MG63 (cell line): ENCODE data around the gene NPTN. TPM values are rescaled to one million over a fixed set of nuclear protein-coding genes. Genes with fewer than 3 reads are reported as not detected.
"Not testable (repeated sequence)": the region's sequence is repeated elsewhere in the genome, so short reads cannot be mapped to it uniquely, and the experiment has no call there.

Source experiments
- DNase-seq: peaks from one replicate; pipeline ENCODE4 v3.0.0-alpha.2; 2020
- H3K27me3 ChIP-seq: fragments of 250-450 bp; sonication (Bioruptor Pico); 2 replicates; pipeline ENCODE4 v1.5.1; 2020; ENCODE audit warnings: mild to moderate bottlenecking, moderate library complexity
- H3K36me3 ChIP-seq: fragments of 250-450 bp; sonication (Bioruptor Pico); 2 replicates; pipeline ENCODE4 v1.5.1; 2020; ENCODE audit warnings: mild to moderate bottlenecking, moderate library complexity
- H3K4me3 ChIP-seq: fragments of 250-450 bp; sonication (Bioruptor Pico); 2 replicates; pipeline ENCODE4 v1.5.1; 2020; ENCODE audit warnings: mild to moderate bottlenecking, moderate library complexity
- H3K9me3 ChIP-seq: fragments of 250-450 bp; sonication (Bioruptor Pico); 2 replicates; pipeline ENCODE4 v1.5.1; 2020; ENCODE audit warnings: mild to moderate bottlenecking, moderate library complexity
- total RNA-seq: library from RNA; depleted of rRNA; stranded (reverse); fragments of >200 nt; shearing (Covaris generic); gene quantifications from 2 replicates; pipeline ENCODE4 v1.2.3, GENCODE V29; 2014; ENCODE audit warnings: low replicate concordance

NPTN gene
- total RNA-seq, 1 experiment from 2014 or later = 224 TPM

GRCh38 chr15:73647259-73648013 is 14.2 kb upstream of the NPTN start:
- Histone ChIP-seq H3K9me3 (no peaks in the 10 kb centered on the region), H3K36me3 (no peaks in the 10 kb centered on the region), H3K4me3 (no peak overlapping the region), H3K27me3 (no peaks in the 10 kb centered on the region)
- DNase-seq = peak; percentile 26

- peaks cover 16% of the 10 kb centered on the region for H3K9me3 ChIP-seq
- not testable (repeated sequence) for H3K36me3 ChIP-seq, H3K4me3 ChIP-seq, DNase-seq, H3K27me3 ChIP-seq
Measured at GRCh38 chr15:73639464-73639863, 6.3 kb upstream of the NPTN start.

DNA sequence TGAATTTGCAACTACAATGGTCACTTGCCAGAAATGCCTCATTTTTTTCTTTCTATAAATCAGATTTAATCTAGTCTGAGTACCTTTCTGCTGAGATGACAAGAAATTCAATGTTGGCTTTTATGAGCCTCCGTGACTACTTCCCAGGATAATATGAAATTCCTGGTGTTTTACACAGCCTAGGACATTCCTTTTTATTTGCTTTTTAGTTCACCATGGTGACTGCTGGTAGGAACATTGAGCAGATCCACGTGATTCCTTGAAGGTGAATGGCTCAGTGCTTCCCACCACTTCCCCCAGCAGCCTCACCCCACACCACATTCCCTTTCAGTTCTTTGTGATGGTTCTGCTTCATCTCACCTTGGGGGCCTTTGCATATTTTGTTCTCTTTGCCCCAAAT is 4.3 kb upstream of the NPTN start:
- DNase-seq = no peak
- Histone ChIP-seq H3K36me3 (no peaks in the 10 kb centered on the region), H3K9me3 (peaks cover 16% of the 10 kb centered on the region), H3K4me3 (no peak overlapping the region), H3K27me3 (no peaks in the 10 kb centered on the region)

- DNase-seq = peak; percentile 74
- no peaks in the 10 kb centered on the region for H3K27me3 ChIP-seq
- no peaks in the 10 kb centered on the region for H3K9me3 ChIP-seq
- no peaks in the 10 kb centered on the region for H3K36me3 ChIP-seq
- peak overlapping the region; percentile 72 for H3K4me3 ChIP-seq
Measured at GRCh38 chr15:73633991-73634495, 854 bp upstream of the NPTN start.

GRCh38 chr15:73632670-73633058 is 525 bp downstream of the NPTN start:
- Histone ChIP-seq H3K27me3 (no peaks in the 10 kb centered on the region), H3K4me3 (peak overlapping the region; percentile 72), H3K9me3 (no peaks in the 10 kb centered on the region), H3K36me3 (no peaks in the 10 kb centered on the region)
- no peak for DNase-seq

DNA sequence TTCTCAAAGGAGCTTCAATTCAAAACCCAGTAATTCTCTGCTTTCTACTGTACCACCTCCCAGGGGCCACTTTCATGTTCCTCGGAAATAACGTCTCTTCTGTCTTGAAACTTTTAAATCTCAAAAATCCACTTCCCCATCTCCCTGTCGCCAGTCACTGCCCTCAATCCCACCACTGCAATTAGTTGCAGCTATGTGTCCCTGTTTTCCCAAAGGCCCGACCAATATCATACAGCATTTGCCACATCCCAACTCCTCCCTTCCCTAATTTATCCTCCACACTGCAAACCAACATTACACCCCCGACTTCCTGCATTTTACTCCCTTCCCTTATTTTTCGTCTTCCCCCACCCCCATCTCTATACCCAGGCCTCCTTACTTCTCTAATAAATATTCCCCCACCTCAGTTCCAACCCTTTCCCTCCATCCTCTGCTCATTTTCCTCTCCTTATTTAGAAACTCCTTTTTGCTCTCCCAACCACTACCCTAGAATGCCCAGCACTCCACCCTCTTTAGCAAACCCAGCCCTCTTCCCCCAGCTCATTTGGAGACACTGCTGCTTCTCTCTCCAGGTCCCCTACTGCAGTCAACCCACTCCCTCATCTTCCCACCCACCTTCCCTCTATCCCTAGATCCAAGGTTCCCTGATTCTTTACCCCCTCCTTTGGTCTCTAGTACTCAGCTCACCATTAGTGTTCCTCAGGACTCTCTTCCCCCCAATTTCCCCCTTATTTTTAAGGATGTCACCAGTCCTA is 1.1 kb downstream of the NPTN start:
- Histone ChIP-seq H3K9me3 (no peaks in the 10 kb centered on the region), H3K36me3 (no peaks in the 10 kb centered on the region), H3K27me3 (no peaks in the 10 kb centered on the region), H3K4me3 (peak overlapping the region; percentile 72)
- peak; percentile 37 for DNase-seq

DNA sequence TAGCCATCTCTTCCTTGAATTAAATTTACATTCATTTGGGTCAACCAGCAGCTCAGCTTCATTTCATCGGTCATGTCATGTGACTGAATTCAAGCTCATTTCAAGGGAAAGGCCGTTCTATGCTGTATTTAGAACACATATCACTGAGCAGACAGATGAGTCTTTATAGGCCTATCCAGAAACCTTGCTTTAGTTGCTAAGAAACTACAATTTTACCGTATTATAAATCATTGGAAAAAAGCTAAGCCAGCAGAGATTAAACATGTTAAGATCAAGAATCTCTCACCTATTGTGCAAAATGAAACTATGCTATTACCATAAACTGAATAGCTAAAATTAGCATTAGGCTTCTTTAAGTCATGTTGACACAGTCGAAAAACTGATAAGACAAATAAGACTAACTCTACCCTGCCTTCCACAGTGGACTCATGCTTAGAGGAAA is 2.2 kb downstream of the NPTN start:
- no peak for DNase-seq
- Histone ChIP-seq H3K27me3 (no peaks in the 10 kb centered on the region), H3K9me3 (no peaks in the 10 kb centered on the region), H3K4me3 (peak overlapping the region; percentile 72), H3K36me3 (no peaks in the 10 kb centered on the region)

DNA sequence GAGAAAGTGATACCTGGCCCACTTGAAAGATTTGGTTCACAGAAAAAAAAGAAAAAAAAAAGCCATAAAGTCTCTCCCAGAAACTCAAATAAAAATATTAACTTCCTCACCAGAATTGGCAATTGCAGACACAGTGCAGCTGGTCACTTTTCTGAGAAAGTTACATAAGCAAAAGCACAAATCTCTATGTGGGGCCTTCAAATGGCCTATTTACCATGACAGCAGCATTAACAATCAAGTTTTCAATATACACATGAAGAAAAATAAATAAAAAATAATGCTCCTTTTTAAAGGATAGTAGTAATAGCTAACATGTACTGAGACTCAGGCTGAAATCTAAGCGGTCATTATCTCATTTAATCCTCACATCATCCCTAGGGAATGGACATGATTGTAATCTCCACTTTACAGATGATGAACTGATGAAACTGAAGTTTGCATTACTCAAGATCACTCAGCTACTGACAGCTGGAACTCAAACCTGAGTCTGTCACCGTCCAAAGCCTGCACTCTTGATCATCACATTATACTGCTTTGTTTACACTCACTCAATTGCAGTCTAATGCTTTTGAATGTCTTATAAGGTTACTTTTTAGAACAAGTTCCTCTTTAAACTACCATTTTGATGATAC is 3.3 kb downstream of the NPTN start:
- Histone ChIP-seq H3K36me3 (no peaks in the 10 kb centered on the region), H3K9me3 (no peaks in the 10 kb centered on the region), H3K27me3 (no peaks in the 10 kb centered on the region), H3K4me3 (no peak overlapping the region)
- DNase-seq = no peak

- no peaks in the 10 kb centered on the region for H3K27me3 ChIP-seq
- H3K4me3 ChIP-seq = no peak overlapping the region
- H3K9me3 ChIP-seq = no peaks in the 10 kb centered on the region
- no peak for DNase-seq
- no peaks in the 10 kb centered on the region for H3K36me3 ChIP-seq
Measured at GRCh38 chr15:73628976-73629797, 4.0 kb downstream of the NPTN start.

DNA sequence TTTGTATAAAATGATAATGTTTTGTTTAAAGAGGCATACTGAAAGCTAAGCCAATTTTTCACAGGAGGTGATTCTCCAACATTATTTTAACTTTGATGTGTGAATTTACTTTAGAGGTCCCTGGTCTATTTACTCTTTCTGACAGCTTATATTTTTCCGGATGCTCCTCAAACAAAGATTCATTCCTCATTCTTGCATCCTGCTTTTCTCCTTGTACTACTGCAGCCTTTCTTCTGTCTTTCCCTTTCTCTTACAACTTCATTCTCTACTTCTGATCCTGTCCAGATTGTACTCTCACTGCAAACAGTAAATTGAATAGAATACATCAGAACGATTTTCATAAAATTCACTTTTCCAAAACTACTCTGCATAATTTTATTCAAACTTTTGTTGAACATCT is 5.1 kb downstream of the NPTN start:
- H3K4me3 ChIP-seq = no peak overlapping the region
- H3K9me3 ChIP-seq = no peaks in the 10 kb centered on the region
- H3K36me3 ChIP-seq = no peaks in the 10 kb centered on the region
- no peak for DNase-seq
- no peaks in the 10 kb centered on the region for H3K27me3 ChIP-seq

DNA sequence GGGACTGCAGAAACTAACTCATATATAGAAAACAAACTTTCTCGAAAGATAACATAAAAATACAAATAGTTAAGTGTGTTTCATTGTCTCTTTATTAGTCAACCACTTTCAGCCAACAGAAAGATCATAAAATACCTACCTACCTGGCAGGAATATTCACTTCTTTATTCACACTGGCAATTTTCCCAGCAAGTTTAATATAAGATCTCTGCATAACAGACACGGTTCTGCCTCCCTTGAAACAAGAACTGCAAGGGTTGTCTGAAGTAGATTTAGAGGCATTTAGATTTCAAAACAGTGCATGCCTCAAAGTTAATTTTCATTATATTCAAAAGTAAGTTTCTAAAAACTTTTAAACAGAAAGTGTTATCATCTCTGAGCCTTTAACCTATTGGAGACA is 7.1 kb downstream of the NPTN start:
- no peaks in the 10 kb centered on the region for H3K27me3 ChIP-seq
- no peaks in the 10 kb centered on the region for H3K36me3 ChIP-seq
- no peak for DNase-seq
- no peak overlapping the region for H3K4me3 ChIP-seq
- no peaks in the 10 kb centered on the region for H3K9me3 ChIP-seq

- DNase-seq = no peak
- Histone ChIP-seq H3K36me3 (no peaks in the 10 kb centered on the region), H3K4me3 (no peak overlapping the region), H3K27me3 (no peaks in the 10 kb centered on the region), H3K9me3 (no peaks in the 10 kb centered on the region)
Measured at GRCh38 chr15:73624530-73624929, 8.7 kb downstream of the NPTN start.

DNA sequence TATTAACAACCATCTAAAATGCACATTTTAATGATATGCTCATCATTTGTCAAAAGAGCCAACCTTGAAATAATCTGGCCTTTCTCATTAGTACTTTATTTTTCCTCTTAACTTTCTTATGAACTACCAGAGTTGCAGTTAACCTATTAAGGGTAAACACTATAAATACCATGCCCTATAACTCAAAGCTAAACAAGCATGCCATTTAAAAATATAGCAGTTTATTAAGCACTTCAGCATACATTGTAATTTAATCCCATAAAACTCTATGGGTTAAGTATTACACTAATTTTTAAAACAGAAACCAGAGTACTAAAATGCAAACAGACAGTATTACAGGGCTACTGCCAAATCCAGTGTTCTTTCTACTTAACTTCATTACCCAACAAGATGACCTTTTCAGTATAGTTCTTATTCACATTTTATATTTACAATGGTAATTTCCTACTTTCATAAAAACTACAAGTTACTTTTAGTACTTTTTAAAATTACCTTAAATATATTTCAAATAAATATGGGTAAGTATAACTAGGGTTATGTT is 11.8 kb downstream of the NPTN start:
- H3K27me3 ChIP-seq = no peaks in the 10 kb centered on the region
- DNase-seq = no peak
- no peak overlapping the region for H3K4me3 ChIP-seq
- H3K36me3 ChIP-seq = no peaks in the 10 kb centered on the region; the same call in 1 of the 2 replicates
- no peaks in the 10 kb centered on the region for H3K9me3 ChIP-seq

DNA sequence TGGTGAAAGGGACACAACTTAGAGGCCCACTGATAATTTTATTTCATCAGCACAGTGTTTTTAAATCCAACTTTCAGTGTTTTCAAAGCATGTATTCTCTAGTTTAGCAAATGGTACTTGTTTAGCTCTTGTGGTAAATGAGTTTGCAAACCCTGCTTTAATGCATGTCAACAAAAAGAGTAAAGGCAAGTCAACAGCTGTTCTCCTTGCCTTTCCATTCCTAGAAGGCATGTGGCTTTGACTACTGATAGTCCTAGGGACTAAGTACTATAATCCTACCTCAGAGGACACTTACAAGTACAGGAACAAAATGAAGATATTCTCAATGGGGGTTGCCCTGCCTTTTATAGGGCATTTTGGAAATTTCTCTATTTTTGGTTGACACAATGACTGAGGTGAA is 13.1 kb downstream of the NPTN start:
- Histone ChIP-seq H3K36me3 (no peaks in the 10 kb centered on the region; the same call in 1 of the 2 replicates), H3K27me3 (no peaks in the 10 kb centered on the region), H3K4me3 (no peak overlapping the region), H3K9me3 (no peaks in the 10 kb centered on the region)
- DNase-seq = no peak

GRCh38 chr15:73617913-73618312 is 15.3 kb downstream of the NPTN start:
- Histone ChIP-seq H3K4me3 (no peak overlapping the region), H3K9me3 (no peaks in the 10 kb centered on the region), H3K27me3 (no peaks in the 10 kb centered on the region), H3K36me3 (no peaks in the 10 kb centered on the region; the same call in 1 of the 2 replicates)
- DNase-seq = no peak

DNA sequence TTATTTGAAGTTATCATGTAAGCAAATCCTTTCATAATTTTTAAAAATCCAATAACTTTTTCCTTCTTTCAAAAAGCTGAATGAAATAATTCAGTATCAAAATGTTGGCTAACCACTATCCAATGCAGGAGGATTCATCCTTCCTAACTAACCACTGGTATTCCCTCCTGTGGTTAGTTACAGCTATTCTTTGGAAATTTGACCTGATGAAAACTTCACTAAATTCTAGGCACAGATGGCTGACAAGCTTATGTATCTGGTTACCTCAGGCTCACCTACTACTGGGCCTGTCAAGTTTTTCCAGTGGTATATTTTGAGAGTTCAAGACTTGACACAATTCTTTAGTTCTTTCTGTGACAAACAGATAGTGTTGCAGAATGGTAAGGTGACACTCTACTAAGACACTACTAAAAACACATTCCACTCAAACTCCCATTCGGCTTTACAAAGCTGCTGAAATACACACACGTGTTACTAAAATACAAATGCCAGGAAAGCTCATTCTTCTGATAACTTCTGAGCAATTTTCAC is 15.8 kb downstream of the NPTN start:
- Histone ChIP-seq H3K27me3 (no peaks in the 10 kb centered on the region), H3K9me3 (no peaks in the 10 kb centered on the region)
- no peak for DNase-seq

More for the DNA sequence above, 15.8 kb downstream of the NPTN start:
- Histone ChIP-seq H3K4me3 (no peak overlapping the region), H3K36me3 (no peaks in the 10 kb centered on the region; the same call in 1 of the 2 replicates)
